H1 (cell line): ENCODE results near the gene MACROD1. TPM values are rescaled to one million over a fixed set of nuclear protein-coding genes. Genes with fewer than 3 reads are reported as not detected.

Source experiments
- CTCF ChIA-PET: fragments of 300-600 bp; sonication (Branson Sonifier 250); formaldehyde crosslinking; loops from one replicate; lab custom pipeline; 2021; ENCODE audit not compliant: partially characterized antibody; lab: Charles Lee
- POLR2A ChIA-PET: fragments of 300-600 bp; sonication (Branson Sonifier 250); formaldehyde crosslinking; loops from one replicate; lab custom pipeline; 2021; ENCODE audit warnings: inconsistent platforms; ENCODE audit not compliant: partially characterized antibody; lab: Charles Lee
- DNase-seq, 2 experiments: peaks; one replicate each; pipeline versions ENCODE4 v3.0.0 to v3.0.0-alpha.2; 2010 to 2022; ENCODE audit warnings: low spot score in 2 of 2, low read depth in 1 of 2, mixed read lengths in 1 of 2
- FAIRE-seq: peaks from 2 replicates; lab custom pipeline; 2011; peaks lifted over from hg19 to GRCh38; lab: Jason Lieb, UNC
- H2AFZ ChIP-seq: 2 replicates; pipeline ENCODE4 v1.8.1; 2012; ENCODE audit warnings: low read length, inconsistent platforms
- H2AK5ac ChIP-seq: 2 replicates; pipeline ENCODE4 v1.6.1; 2013; ENCODE audit warnings: low read depth, low read length
- H2BK120ac ChIP-seq: replicated peaks from 2 replicates; pipeline ENCODE3; 2013; ENCODE audit warnings: low read depth, low read length, inconsistent platforms
- H2BK12ac ChIP-seq: 2 replicates; pipeline ENCODE4 v1.6.1; 2013; ENCODE audit warnings: low read depth, low read length
- H2BK15ac ChIP-seq: 2 replicates; pipeline ENCODE4 v1.6.1; 2013; ENCODE audit warnings: low read length
- H2BK20ac ChIP-seq: 2 replicates; pipeline ENCODE4 v1.6.1; 2013; ENCODE audit warnings: low read length
- H2BK5ac ChIP-seq: 2 replicates; pipeline ENCODE4 v1.6.1; 2013; ENCODE audit warnings: low read depth, low read length
- H3K14ac ChIP-seq: 2 replicates; pipeline ENCODE4 v1.6.1; 2013; ENCODE audit warnings: inconsistent platforms; ENCODE audit not compliant: insufficient read length
- H3K18ac ChIP-seq: 2 replicates; pipeline ENCODE4 v1.6.1; 2013; ENCODE audit warnings: low read length; ENCODE audit errors: extremely low read depth
- H3K23ac ChIP-seq: 2 replicates; pipeline ENCODE4 v1.6.1; 2013; ENCODE audit warnings: inconsistent platforms; ENCODE audit not compliant: insufficient read length
- H3K23me2 ChIP-seq: 2 replicates; pipeline ENCODE4 v1.6.1; 2013; ENCODE audit warnings: low read depth, low read length
- H3K27ac ChIP-seq: 2 replicates; pipeline ENCODE4 v1.6.1; 2011; ENCODE audit warnings: low read depth, low read length, inconsistent platforms
- H3K27me3 ChIP-seq, 4 experiments: replicated peaks in 1 of 4; 1 replicate in 1 of 4; 2 replicates in 3 of 4; pipeline versions ENCODE4 v1.6.1 to v1.8.1; 2011 to 2013; ENCODE audit warnings: low read length in 3 of 4, mild to moderate bottlenecking in 3 of 4, inconsistent platforms in 2 of 4, mixed read lengths in 2 of 4, moderate library complexity in 1 of 4; ENCODE audit not compliant: control insufficient read depth in 3 of 4, insufficient read depth in 3 of 4; ENCODE audit errors: extremely low read depth in 1 of 4
- H3K36me3 ChIP-seq, 4 experiments: 2 replicates each; pipeline versions ENCODE4 v1.6.1 to v1.8.1; 2011 to 2013; ENCODE audit warnings: mild to moderate bottlenecking in 4 of 4, low read length in 3 of 4, moderate library complexity in 2 of 4, control low read depth in 1 of 4, inconsistent platforms in 1 of 4; ENCODE audit not compliant: insufficient read depth in 4 of 4, control insufficient read depth in 2 of 4
- H3K4ac ChIP-seq: replicated peaks from 2 replicates; pipeline ENCODE3; 2013; ENCODE audit warnings: low read length, low read depth, mixed read lengths, inconsistent platforms; ENCODE audit not compliant: insufficient read length
- H3K4me1 ChIP-seq, 4 experiments: replicated peaks in 1 of 4; 1 replicate in 1 of 4; 2 replicates in 3 of 4; pipeline versions ENCODE4 v1.6.1 to v1.8.1; 2011 to 2013; ENCODE audit warnings: low read length in 3 of 4, inconsistent platforms in 2 of 4, mixed read lengths in 1 of 4; ENCODE audit not compliant: insufficient read depth in 4 of 4, control insufficient read depth in 3 of 4
- H3K4me2 ChIP-seq, 2 experiments: 2 replicates each; pipeline versions ENCODE4 v1.6.1 to v1.8.1; 2011 to 2013; ENCODE audit warnings: low read depth in 2 of 2, low read length in 2 of 2, control low read depth in 1 of 2, inconsistent platforms in 1 of 2, mild to moderate bottlenecking in 1 of 2; ENCODE audit not compliant: insufficient read depth in 1 of 2
- H3K4me3 ChIP-seq, 4 experiments: fragments of 200-600, 300-600 bp in 1 of 4; sonication (generic), shearing (Covaris generic), sonication (Bioruptor Twin) in 1 of 4; 2 replicates each; pipeline versions ENCODE4 v1.5.1 to v1.8.1; 2011 to 2016; ENCODE audit warnings: low read length in 4 of 4, low read depth in 3 of 4, control low read depth in 2 of 4, inconsistent platforms in 2 of 4, mild to moderate bottlenecking in 2 of 4, mixed read lengths in 1 of 4, moderate library complexity in 1 of 4; ENCODE audit not compliant: insufficient read depth in 2 of 4; ENCODE audit errors: extremely low read depth in 1 of 4
- H3K56ac ChIP-seq: replicated peaks from 2 replicates; pipeline ENCODE3; 2013; ENCODE audit warnings: low read depth, mild to moderate bottlenecking, mixed read lengths, low read length, inconsistent platforms; ENCODE audit not compliant: insufficient read length
- H3K79me1 ChIP-seq: 2 replicates; pipeline ENCODE4 v1.6.1; 2013; ENCODE audit warnings: low read depth, low read length, control low read depth
- H3K79me2 ChIP-seq, 2 experiments: 2 replicates each; pipeline versions ENCODE4 v1.6.1 to v1.8.1; 2012 to 2013; ENCODE audit warnings: low read length in 2 of 2, mild to moderate bottlenecking in 2 of 2, inconsistent platforms in 1 of 2; ENCODE audit not compliant: insufficient read depth in 2 of 2, control insufficient read depth in 1 of 2
- H3K9ac ChIP-seq, 4 experiments: replicated peaks in 1 of 4; 1 replicate in 1 of 4; 2 replicates in 3 of 4; pipeline versions ENCODE4 v1.6.1 to v1.8.1; 2011 to 2013; ENCODE audit warnings: low read depth in 3 of 4, low read length in 3 of 4, control low read depth in 2 of 4, mild to moderate bottlenecking in 2 of 4, moderate library complexity in 2 of 4, inconsistent platforms in 1 of 4; ENCODE audit errors: extremely low read depth in 1 of 4
- H3K9me3 ChIP-seq, 2 experiments: 2 replicates each; pipeline versions ENCODE4 v1.6.1 to v1.8.1; 2012 to 2013; ENCODE audit warnings: mild to moderate bottlenecking in 2 of 2, moderate library complexity in 2 of 2, control low read depth in 1 of 2, inconsistent platforms in 1 of 2, low read depth in 1 of 2, low read length in 1 of 2, mixed read lengths in 1 of 2; ENCODE audit not compliant: insufficient read depth in 2 of 2
- H4K20me1 ChIP-seq, 2 experiments: replicated peaks in 1 of 2; 2 replicates each; pipeline versions ENCODE3 to v1.8.1; 2011 to 2013; ENCODE audit warnings: inconsistent platforms in 2 of 2, low read length in 2 of 2, mild to moderate bottlenecking in 1 of 2; ENCODE audit not compliant: insufficient read depth in 2 of 2, control insufficient read depth in 1 of 2
- H4K5ac ChIP-seq: 2 replicates; pipeline ENCODE4 v1.6.1; 2013; ENCODE audit warnings: low read length, low read depth, mixed read lengths, inconsistent platforms; ENCODE audit not compliant: insufficient read length
- H4K8ac ChIP-seq: 2 replicates; pipeline ENCODE4 v1.8.0; 2013; ENCODE audit warnings: mild to moderate bottlenecking, moderate library complexity, low read length, inconsistent platforms; ENCODE audit not compliant: insufficient read depth; ENCODE audit errors: extremely low read depth
- H4K91ac ChIP-seq: replicated peaks from 2 replicates; pipeline ENCODE3; 2013; ENCODE audit warnings: low read length, mixed read lengths, inconsistent platforms; ENCODE audit not compliant: insufficient read length
- MAX ChIP-seq: IDR thresholded peaks from 2 replicates; pipeline ENCODE4 v1.6.1; 2012; ENCODE audit warnings: inconsistent platforms
- PHF8 ChIP-seq: fragments of 200-600 bp; sonication (generic); conservative IDR thresholded peaks from 2 replicates; pipeline ENCODE4 v1.7.1; 2012; ENCODE audit warnings: low read depth, mild to moderate bottlenecking, inconsistent platforms, low read length, moderate library complexity
- RBBP5 ChIP-seq: IDR thresholded peaks from 2 replicates; pipeline ENCODE4 v1.7.1; 2012; ENCODE audit warnings: low read depth, mild to moderate bottlenecking, inconsistent platforms, low read length, moderate library complexity, borderline replicate concordance
- TAF1 ChIP-seq: IDR thresholded peaks from 2 replicates; pipeline ENCODE4 v1.6.1; 2011; ENCODE audit warnings: mild to moderate bottlenecking, low read depth, low read length
- WGBS, 2 experiments: shearing (Covaris generic) in 1 of 2; methylation state at CpG; one replicate each; pipeline versions ENCODE4 v1.1.6 to v1.1.7; 2013 to 2015; ENCODE audit warnings: low lambda C conversion rate in 2 of 2, mixed read lengths in 2 of 2, inconsistent platforms in 1 of 2, low coverage in 1 of 2, missing lambda C conversion rate in 1 of 2; ENCODE audit not compliant: insufficient replicate concordance in 2 of 2, insufficient coverage in 1 of 2, insufficient read length in 1 of 2; ENCODE audit errors: extremely low coverage in 1 of 2, missing lambda C conversion rate in 1 of 2; 5-methylcytosine and 5-hydroxymethylcytosine counted together
- polyA plus RNA-seq, 7 experiments: library from polyadenylated mRNA; depleted of rRNA in 3 of 7; stranded (reverse) in 5 of 7; unstranded in 2 of 7; fragments of >200 nt in 5 of 7; fragments of 200-250 nt in 2 of 7; gene quantifications; 1 replicate in 5 of 7; 2 replicates in 1 of 7; 4 replicates in 1 of 7; pipeline versions ENCODE4 v1.2.1 to v1.2.3, GENCODE V29; 2011 to 2013; ENCODE audit warnings: missing spikeins in 2 of 7, mixed read lengths in 2 of 7
- total RNA-seq: library from RNA; stranded (reverse); fragmentation: NEBNext Ultra II Directional; extraction: Animal tissue kit (Norgen Biotek cat#: 25700); gene quantifications from 2 replicates; pipeline ENCODE4 v1.2.1, GENCODE V29; 2021

Gene MACROD1
- total and polyA plus RNA-seq, 2 of the 8 experiments (the other 6 are each of a cell fraction or from before 2014, with no cell fraction given), result 19.5 to 34.1 TPM

- Histone ChIP-seq H4K8ac (peak overlapping the region; percentile 91), H3K23me2 (peaks cover 10% of the 10 kb centered on the region; the same call in 1 of the 2 replicates), H3K23ac (no peak overlapping the region), H3K79me1 (no peaks in the 10 kb centered on the region; the same call in 1 of the 2 replicates), H2BK15ac (peak overlapping the region; percentile 97), H3K4me2 (peak overlapping the region; percentile 65 to 87), H3K4me1 (peaks cover 0 to 11% (median 9%) of the 10 kb centered on the region in 4 experiments; a peak in 6 of 7 replicates), H4K91ac (peak overlapping the region; percentile 96), H2BK120ac (peak overlapping the region; percentile 79), H3K27me3 (peaks cover 0 to 3% (median 0%) of the 10 kb centered on the region in 4 experiments; a peak in 2 of 7 replicates), H3K18ac (peak overlapping the region; percentile 62; the same call in 1 of the 2 replicates), H2AK5ac (peak overlapping the region; percentile 69; the same call in 1 of the 2 replicates), H2BK20ac (no peak overlapping the region), H3K4me3 (peak overlapping the region; percentile 1 to 77 (median 34); a peak in 4 of 8 replicates), H3K14ac (no peak overlapping the region), H3K4ac (peak overlapping the region; percentile 85), H2AFZ (no peak overlapping the region), H4K20me1 (peaks cover 0 to 12% of the 10 kb centered on the region in 2 experiments), H3K79me2 (0 out of 4 replicates have a peak, but pooled peaks cover 0 to 2% of the 10 kb centered on the region in 2 experiments), H3K56ac (no peak overlapping the region), H3K36me3 (0 out of 8 replicates have a peak, but pooled peaks cover 0 to 3% (median 0%) of the 10 kb centered on the region in 4 experiments), H4K5ac (peak overlapping the region; percentile 58), H2BK5ac (peak overlapping the region; percentile 60; the same call in 1 of the 2 replicates), H2BK12ac (peak overlapping the region; percentile 80; the same call in 1 of the 2 replicates), H3K9ac (no peak overlapping the region), H3K9me3 (no peaks in the 10 kb centered on the region), H3K27ac (no peak overlapping the region)
- POLR2A ChIA-PET, result interaction anchor here (0.6 to 4.6 kb wide), 18 partner anchors 9 to 452 kb away, joined by 3 to 35 read pairs (median 3); partner anchors contain the start of gene STIP1
- DNase-seq, result peak in 1 of 2 experiments; percentile 70
- CTCF ChIA-PET, result interaction anchor here (0.7 to 5.5 kb wide), 8 partner anchors 17 to 165 kb away, joined by 3 to 50 read pairs (median 4); partner anchors contain the start of gene PLCB3
- no peak for FAIRE-seq
- 60% methylated on average over 20 of the region's 20 CpGs; no CpG with 5 or more reads in 1 of the 2 experiments for WGBS, 2 experiments
- TF ChIP-seq RBBP5 (no peak), PHF8 (no peak), TAF1 (peak; percentile 36; the same call in 1 of the 2 replicates), MAX (peak; percentile 81)
Measured at GRCh38 chr11:64164392-64165312, 1.3 kb downstream of the MACROD1 start.
